ENCODE measurements around the gene PLXDC2. TPM values are rescaled to one million over a fixed set of nuclear protein-coding genes. Genes with fewer than 3 reads are reported as not detected.

The PLXDC2 gene
- total RNA-seq, 1 experiment from 2014 or later: 0.20 TPM

GRCh38 chr10:19833170-19833824, 17.1 kb downstream of the PLXDC2 start (continued):
- TF ChIP-seq FOSL1 (IDR thresholded peaks at IDR 0.05; ENCODE audit: low read depth) (no peak), ZNF274 (IDR thresholded peaks at IDR 0.05; ENCODE audit: low read depth, low read length) (no peak)

GRCh38 chr10:19835952-19836351, 19.7 kb downstream of the PLXDC2 start:
- H3K27me3 ChIP-seq (ENCODE audit: insufficient read depth, low read length): no peaks in the 10 kb centered on the region
- ChIA-PET CTCF (no interaction called here), RAD21 (ENCODE audit: low non-redundant PET in 1 of 2, low total read pairs in 2 of 2, uncharacterized antibody in 2 of 2, unreplicated experiment in 2 of 2) (no interaction called here), POLR2A (no interaction called here)
- ATAC-seq (no peak), DNase-seq (ENCODE audit: low read depth, low spot score) (no peak)
- no peak overlapping the region for H3K27ac ChIP-seq (ENCODE audit: low read depth, low read length)
- peaks cover 4 to 16% of the 10 kb centered on the region in 2 experiments; a peak in 2 of 4 replicates for H3K9me3 ChIP-seq (ENCODE audit: control insufficient read depth in 1 of 2, insufficient read depth in 1 of 2, low read depth in 1 of 2, low read length in 2 of 2)
- no peaks in the 10 kb centered on the region for H3K79me2 ChIP-seq (ENCODE audit: insufficient read depth, low read length)
- H3K4me3 ChIP-seq (replicated peaks in 1 of 2; ENCODE audit: low read depth in 1 of 2, low read length in 2 of 2): no peak overlapping the region
- H4K20me1 ChIP-seq (ENCODE audit: insufficient read depth): no peaks in the 10 kb centered on the region
- no peak overlapping the region for H2AFZ ChIP-seq (ENCODE audit: low read depth, low read length, poor library complexity, severe bottlenecking)
- intact Hi-C loops (cut with micrococcal nuclease): no loop called here
- H3K4me1 ChIP-seq (ENCODE audit: control insufficient read depth in 1 of 2, insufficient read depth in 2 of 2, low read length in 2 of 2): no peaks in the 10 kb centered on the region
- TF ChIP-seq CEBPB (IDR thresholded peaks at IDR 0.05; ENCODE audit: low read depth) (no peak), EZH2 (IDR thresholded peaks at IDR 0.05) (no peak), CBX3 (IDR thresholded peaks at IDR 0.05; ENCODE audit: low read depth) (no peak)
- TF ChIP-seq, protein P1, sequence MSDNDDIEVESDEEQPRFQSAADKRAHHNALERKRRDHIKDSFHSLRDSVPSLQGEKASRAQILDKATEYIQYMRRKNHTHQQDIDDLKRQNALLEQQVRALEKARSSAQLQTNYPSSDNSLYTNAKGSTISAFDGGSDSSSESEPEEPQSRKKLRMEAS (IDR thresholded peaks at IDR 0.05): no peak
- H3K9me2 ChIP-seq (ENCODE audit: insufficient read depth): no peaks in the 10 kb centered on the region
- no peaks in the 10 kb centered on the region for H3K36me3 ChIP-seq (ENCODE audit: control insufficient read depth in 1 of 2, insufficient read depth in 2 of 2, low read length in 2 of 2)
- no peak overlapping the region for H3K4me2 ChIP-seq (ENCODE audit: low read length)
- H3K9ac ChIP-seq (ENCODE audit: low read length): no peak overlapping the region
- no TSS peak for BruUV-seq (replicated peaks)

- Histone ChIP-seq H3K4me2 (ENCODE audit: low read length) (no peak overlapping the region), H3K79me2 (ENCODE audit: insufficient read depth, low read length) (no peaks in the 10 kb centered on the region), H3K27ac (ENCODE audit: low read depth, low read length) (no peak overlapping the region), H3K4me1 (ENCODE audit: control insufficient read depth in 1 of 2, insufficient read depth in 2 of 2, low read length in 2 of 2) (no peaks in the 10 kb centered on the region), H3K9me3 (ENCODE audit: control insufficient read depth in 1 of 2, insufficient read depth in 1 of 2, low read depth in 1 of 2, low read length in 2 of 2) (peaks cover 0 to 17% of the 10 kb centered on the region in 2 experiments; a peak in 2 of 4 replicates), H3K27me3 (ENCODE audit: insufficient read depth, low read length) (no peaks in the 10 kb centered on the region), H4K20me1 (ENCODE audit: insufficient read depth) (no peaks in the 10 kb centered on the region), H3K36me3 (ENCODE audit: control insufficient read depth in 1 of 2, insufficient read depth in 2 of 2, low read length in 2 of 2) (no peaks in the 10 kb centered on the region), H3K9me2 (ENCODE audit: insufficient read depth) (no peaks in the 10 kb centered on the region), H2AFZ (ENCODE audit: low read depth, low read length, poor library complexity, severe bottlenecking) (no peak overlapping the region), H3K4me3 (replicated peaks in 1 of 2; ENCODE audit: low read depth in 1 of 2, low read length in 2 of 2) (no peak overlapping the region), H3K9ac (ENCODE audit: low read length) (no peak overlapping the region)
- no peak for DNase-seq (ENCODE audit: low read depth, low spot score)
- ATAC-seq: no peak
- POLR2A ChIA-PET: no interaction called here
- CTCF ChIA-PET: no interaction called here
- no TSS peak for BruUV-seq (replicated peaks)
- TF ChIP-seq SP1 (IDR thresholded peaks at IDR 0.05; ENCODE audit: low read depth) (no peak), POLR2AphosphoS5 (IDR thresholded peaks at IDR 0.05; ENCODE audit: low read depth, low read length) (no peak), ELF1 (IDR thresholded peaks at IDR 0.05; ENCODE audit: borderline replicate concordance, low read depth) (no peak), CEBPB (IDR thresholded peaks at IDR 0.05; ENCODE audit: low read depth) (no peak), CBX3 (IDR thresholded peaks at IDR 0.05; ENCODE audit: low read depth) (no peak), EZH2phosphoT487 (IDR thresholded peaks at IDR 0.05; ENCODE audit: borderline replicate concordance) (no peak), ZNF274 (IDR thresholded peaks at IDR 0.05; ENCODE audit: low read depth, low read length) (no peak), POLR2A (IDR thresholded peaks at IDR 0.05; ENCODE audit: borderline replicate concordance, extremely low read depth, insufficient read depth, insufficient read length) (no peak), TCF7L2 (IDR thresholded peaks at IDR 0.05; ENCODE audit: borderline replicate concordance, extremely low read depth, insufficient read depth, insufficient read length) (no peak), FOSL1 (IDR thresholded peaks at IDR 0.05; ENCODE audit: low read depth) (no peak), RAD21 (IDR thresholded peaks at IDR 0.05; ENCODE audit: low read depth) (no peak), YY1 (IDR thresholded peaks at IDR 0.05; ENCODE audit: extremely low read depth, insufficient replicate concordance, low read depth, low read length) (no peak), JUND (IDR thresholded peaks at IDR 0.05) (no peak)
- TF ChIP-seq, protein P2, sequence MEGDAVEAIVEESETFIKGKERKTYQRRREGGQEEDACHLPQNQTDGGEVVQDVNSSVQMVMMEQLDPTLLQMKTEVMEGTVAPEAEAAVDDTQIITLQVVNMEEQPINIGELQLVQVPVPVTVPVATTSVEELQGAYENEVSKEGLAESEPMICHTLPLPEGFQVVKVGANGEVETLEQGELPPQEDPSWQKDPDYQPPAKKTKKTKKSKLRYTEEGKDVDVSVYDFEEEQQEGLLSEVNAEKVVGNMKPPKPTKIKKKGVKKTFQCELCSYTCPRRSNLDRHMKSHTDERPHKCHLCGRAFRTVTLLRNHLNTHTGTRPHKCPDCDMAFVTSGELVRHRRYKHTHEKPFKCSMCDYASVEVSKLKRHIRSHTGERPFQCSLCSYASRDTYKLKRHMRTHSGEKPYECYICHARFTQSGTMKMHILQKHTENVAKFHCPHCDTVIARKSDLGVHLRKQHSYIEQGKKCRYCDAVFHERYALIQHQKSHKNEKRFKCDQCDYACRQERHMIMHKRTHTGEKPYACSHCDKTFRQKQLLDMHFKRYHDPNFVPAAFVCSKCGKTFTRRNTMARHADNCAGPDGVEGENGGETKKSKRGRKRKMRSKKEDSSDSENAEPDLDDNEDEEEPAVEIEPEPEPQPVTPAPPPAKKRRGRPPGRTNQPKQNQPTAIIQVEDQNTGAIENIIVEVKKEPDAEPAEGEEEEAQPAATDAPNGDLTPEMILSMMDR (IDR thresholded peaks at IDR 0.05 in 2 of 3, conservative IDR thresholded peaks at IDR 0.05 in 1 of 3; ENCODE audit: borderline replicate concordance in 1 of 3, insufficient read depth in 1 of 3, low read depth in 2 of 3, low read length in 2 of 3): no peak
- TF ChIP-seq, protein P1 (IDR thresholded peaks at IDR 0.05): no peak
- TF ChIP-seq, protein P3, sequence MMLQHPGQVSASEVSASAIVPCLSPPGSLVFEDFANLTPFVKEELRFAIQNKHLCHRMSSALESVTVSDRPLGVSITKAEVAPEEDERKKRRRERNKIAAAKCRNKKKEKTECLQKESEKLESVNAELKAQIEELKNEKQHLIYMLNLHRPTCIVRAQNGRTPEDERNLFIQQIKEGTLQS (IDR thresholded peaks at IDR 0.05): no peak
- RAD21 ChIA-PET (ENCODE audit: low non-redundant PET in 1 of 2, low total read pairs in 2 of 2, uncharacterized antibody in 2 of 2, unreplicated experiment in 2 of 2): no interaction called here
- intact Hi-C loops (cut with micrococcal nuclease): no loop called here
Observed at GRCh38 chr10:19839090-19839489, 22.9 kb downstream of the PLXDC2 start.

Data from HCT116 (cell line).